ENCODE measurements around the gene SPPL2C. TPM values are rescaled to one million over a fixed set of nuclear protein-coding genes. Genes with fewer than 3 reads are reported as not detected.

Gene SPPL2C
- total and polyA plus RNA-seq, 2 of the 8 experiments (the other 6 are each of a cell fraction or from before 2014, with no cell fraction given): not detected

GRCh38 chr17:45826919-45827588 lies 17.6 kb upstream of the SPPL2C start (continued):
- TF ChIP-seq RXRA (IDR thresholded peaks at IDR 0.05; ENCODE audit: insufficient read depth, low read depth, low read length) (no peak), SP4 (IDR thresholded peaks at IDR 0.05; ENCODE audit: low read length) (no peak), TAF1 (IDR thresholded peaks at IDR 0.05; ENCODE audit: low read depth, low read length) (no peak), CEBPB (IDR thresholded peaks at IDR 0.05; ENCODE audit: low read depth, low read length) (no peak), CHD2 (IDR thresholded peaks at IDR 0.05; ENCODE audit: low read length) (no peak), SP1 (IDR thresholded peaks at IDR 0.05; ENCODE audit: low read depth, low read length) (no peak)

All from H1 (cell line).